Prostate gland (tissue), 2 donors: ENCODE data around the gene UIMC1.

Experiments
- POLR2AphosphoS5 ChIP-seq: sonication (generic); formaldehyde crosslinking; IDR thresholded peaks from one replicate; pipeline ENCODE4 v1.6.1; 2017; ENCODE audit warnings: antibody characterized with exemption
- TF ChIP-seq, protein P1 (sequence below), 4 experiments: fragments of 200-600 bp in 2 of 4; fragments of 450-650 bp in 2 of 4; sonication (generic) in 2 of 4; IDR thresholded peaks; 1 replicate in 3 of 4; 2 replicates in 1 of 4; pipeline ENCODE4 v1.5.1; 2016 to 2019; ENCODE audit warnings: antibody characterized with exemption in 4 of 4, mild to moderate bottlenecking in 2 of 4, moderate library complexity in 2 of 4

DNA sequence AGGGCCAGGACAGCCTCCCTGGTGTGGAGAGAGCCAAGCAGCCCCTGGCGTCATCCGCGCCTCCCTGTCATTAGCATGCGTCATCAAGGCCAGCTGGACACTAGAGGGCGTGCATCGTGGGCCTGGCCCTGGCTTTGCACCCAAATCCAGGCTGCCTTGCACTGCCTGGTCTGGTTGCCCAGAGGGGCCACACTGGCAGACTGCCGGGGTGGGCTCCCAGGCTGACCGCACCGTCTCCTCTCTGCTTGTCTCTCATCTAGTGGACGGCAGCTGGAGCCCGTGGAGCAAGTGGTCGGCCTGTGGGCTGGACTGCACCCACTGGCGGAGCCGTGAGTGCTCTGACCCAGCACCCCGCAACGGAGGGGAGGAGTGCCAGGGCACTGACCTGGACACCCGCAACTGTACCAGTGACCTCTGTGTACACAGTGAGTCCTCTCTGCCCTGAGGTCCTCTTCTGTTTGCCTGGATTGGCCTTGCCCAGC is 136.4 kb downstream of the UIMC1 start:
- no peak for TF ChIP-seq POLR2AphosphoS5
- TF ChIP-seq, protein P1, sequence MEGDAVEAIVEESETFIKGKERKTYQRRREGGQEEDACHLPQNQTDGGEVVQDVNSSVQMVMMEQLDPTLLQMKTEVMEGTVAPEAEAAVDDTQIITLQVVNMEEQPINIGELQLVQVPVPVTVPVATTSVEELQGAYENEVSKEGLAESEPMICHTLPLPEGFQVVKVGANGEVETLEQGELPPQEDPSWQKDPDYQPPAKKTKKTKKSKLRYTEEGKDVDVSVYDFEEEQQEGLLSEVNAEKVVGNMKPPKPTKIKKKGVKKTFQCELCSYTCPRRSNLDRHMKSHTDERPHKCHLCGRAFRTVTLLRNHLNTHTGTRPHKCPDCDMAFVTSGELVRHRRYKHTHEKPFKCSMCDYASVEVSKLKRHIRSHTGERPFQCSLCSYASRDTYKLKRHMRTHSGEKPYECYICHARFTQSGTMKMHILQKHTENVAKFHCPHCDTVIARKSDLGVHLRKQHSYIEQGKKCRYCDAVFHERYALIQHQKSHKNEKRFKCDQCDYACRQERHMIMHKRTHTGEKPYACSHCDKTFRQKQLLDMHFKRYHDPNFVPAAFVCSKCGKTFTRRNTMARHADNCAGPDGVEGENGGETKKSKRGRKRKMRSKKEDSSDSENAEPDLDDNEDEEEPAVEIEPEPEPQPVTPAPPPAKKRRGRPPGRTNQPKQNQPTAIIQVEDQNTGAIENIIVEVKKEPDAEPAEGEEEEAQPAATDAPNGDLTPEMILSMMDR (IDR thresholded peaks at IDR 0.05) = peak in 2 of 4 experiments; percentile 11 to 16
